Loucy (cell line): Measurements from ENCODE around the gene SYT7.

Source experiments
- H2AFZ ChIP-seq: fragments of 200-600 bp; sonication (generic); 2 replicates; pipeline ENCODE4 v1.6.0; 2016; ENCODE audit warnings: antibody characterized with exemption, mild to moderate bottlenecking, low read length, moderate library complexity
- H3F3A ChIP-seq: fragments of 200-600 bp; 2 replicates; pipeline ENCODE4 v1.6.0; 2016; ENCODE audit warnings: antibody characterized with exemption, low read depth, mild to moderate bottlenecking
- H3K27me3 ChIP-seq: fragments of 200-600 bp; sonication (generic); 2 replicates; pipeline ENCODE4 v1.6.1; 2014; ENCODE audit warnings: low read length, mild to moderate bottlenecking; ENCODE audit not compliant: insufficient read depth, poor library complexity, severe bottlenecking
- H3K36me3 ChIP-seq: fragments of 200-600 bp; sonication (generic); 2 replicates; pipeline ENCODE4 v1.6.1; 2016; ENCODE audit warnings: low read length; ENCODE audit not compliant: insufficient read depth
- H3K4me1 ChIP-seq: fragments of 200-600 bp; sonication (generic); 2 replicates; pipeline ENCODE4 v1.5.1; 2014; ENCODE audit warnings: low read length, mild to moderate bottlenecking; ENCODE audit not compliant: insufficient read depth, poor library complexity, severe bottlenecking
- H3K4me2 ChIP-seq: fragments of 200-600 bp; sonication (generic); 2 replicates; pipeline ENCODE4 v1.6.0; 2014; ENCODE audit warnings: antibody characterized with exemption, low read length, low read depth, mild to moderate bottlenecking; ENCODE audit not compliant: poor library complexity, severe bottlenecking
- H3K4me3 ChIP-seq: fragments of 200-600 bp; sonication (generic); 2 replicates; pipeline ENCODE4 v1.5.1; 2014; ENCODE audit warnings: low read length, mild to moderate bottlenecking, mixed read lengths; ENCODE audit not compliant: poor library complexity, severe bottlenecking
- H3K79me2 ChIP-seq: fragments of 200-600 bp; sonication (generic); 2 replicates; pipeline ENCODE4 v1.6.1; 2014; ENCODE audit warnings: low read length; ENCODE audit not compliant: insufficient read depth
- H3K9ac ChIP-seq: fragments of 200-600 bp; sonication (generic); 2 replicates; pipeline ENCODE4 v1.6.0; 2014; ENCODE audit warnings: mild to moderate bottlenecking, low read depth, low read length, moderate library complexity; ENCODE audit not compliant: poor library complexity, severe bottlenecking
- H3K9me2 ChIP-seq: fragments of 200-600 bp; sonication (generic); replicated peaks from 2 replicates; pipeline ENCODE4 v1.6.1; 2016; ENCODE audit warnings: low read depth, low read length, mixed read lengths
- H3K9me3 ChIP-seq: fragments of 200-600 bp; sonication (generic); 2 replicates; pipeline ENCODE4 v1.6.1; 2014; ENCODE audit warnings: mild to moderate bottlenecking, antibody characterized with exemption, low read length, low read depth; ENCODE audit not compliant: insufficient read depth
- H4K20me1 ChIP-seq: fragments of 200-600 bp; sonication (generic); 2 replicates; pipeline ENCODE4 v1.6.0; 2014; ENCODE audit warnings: antibody characterized with exemption, low read length, mild to moderate bottlenecking; ENCODE audit not compliant: insufficient read depth, poor library complexity, severe bottlenecking
- EZH2phosphoT487 ChIP-seq: fragments of 200-600 bp; IDR thresholded peaks from 2 replicates; pipeline ENCODE4 v1.6.1; 2018; ENCODE audit warnings: antibody characterized with exemption, mild to moderate bottlenecking, moderate library complexity, borderline replicate concordance
- TF ChIP-seq, protein P1 (sequence below): fragments of 200-600 bp; sonication (generic); conservative IDR thresholded peaks from 2 replicates; pipeline ENCODE4 v1.5.1; 2014; ENCODE audit warnings: mild to moderate bottlenecking, antibody characterized with exemption, low read length

Gene SYT7

GRCh38 chr11:61585115-61585514 is 4.2 kb upstream of the SYT7 start:
- H3K9me3 ChIP-seq: no peaks in the 10 kb centered on the region
- no peak overlapping the region for H3K9ac ChIP-seq
- no peaks in the 10 kb centered on the region for H3K79me2 ChIP-seq
- H2AFZ ChIP-seq: no peak overlapping the region
- H3F3A ChIP-seq: no peaks in the 10 kb centered on the region
- no peaks in the 10 kb centered on the region for H3K27me3 ChIP-seq
- no peak overlapping the region for H3K4me2 ChIP-seq
- H3K36me3 ChIP-seq: no peaks in the 10 kb centered on the region
- H4K20me1 ChIP-seq: no peaks in the 10 kb centered on the region
- H3K4me3 ChIP-seq: no peak overlapping the region
- H3K4me1 ChIP-seq: no peaks in the 10 kb centered on the region
- TF ChIP-seq, protein P1, sequence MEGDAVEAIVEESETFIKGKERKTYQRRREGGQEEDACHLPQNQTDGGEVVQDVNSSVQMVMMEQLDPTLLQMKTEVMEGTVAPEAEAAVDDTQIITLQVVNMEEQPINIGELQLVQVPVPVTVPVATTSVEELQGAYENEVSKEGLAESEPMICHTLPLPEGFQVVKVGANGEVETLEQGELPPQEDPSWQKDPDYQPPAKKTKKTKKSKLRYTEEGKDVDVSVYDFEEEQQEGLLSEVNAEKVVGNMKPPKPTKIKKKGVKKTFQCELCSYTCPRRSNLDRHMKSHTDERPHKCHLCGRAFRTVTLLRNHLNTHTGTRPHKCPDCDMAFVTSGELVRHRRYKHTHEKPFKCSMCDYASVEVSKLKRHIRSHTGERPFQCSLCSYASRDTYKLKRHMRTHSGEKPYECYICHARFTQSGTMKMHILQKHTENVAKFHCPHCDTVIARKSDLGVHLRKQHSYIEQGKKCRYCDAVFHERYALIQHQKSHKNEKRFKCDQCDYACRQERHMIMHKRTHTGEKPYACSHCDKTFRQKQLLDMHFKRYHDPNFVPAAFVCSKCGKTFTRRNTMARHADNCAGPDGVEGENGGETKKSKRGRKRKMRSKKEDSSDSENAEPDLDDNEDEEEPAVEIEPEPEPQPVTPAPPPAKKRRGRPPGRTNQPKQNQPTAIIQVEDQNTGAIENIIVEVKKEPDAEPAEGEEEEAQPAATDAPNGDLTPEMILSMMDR: no peak
- no peak for TF ChIP-seq EZH2phosphoT487
- H3K9me2 ChIP-seq: no peaks in the 10 kb centered on the region

DNA sequence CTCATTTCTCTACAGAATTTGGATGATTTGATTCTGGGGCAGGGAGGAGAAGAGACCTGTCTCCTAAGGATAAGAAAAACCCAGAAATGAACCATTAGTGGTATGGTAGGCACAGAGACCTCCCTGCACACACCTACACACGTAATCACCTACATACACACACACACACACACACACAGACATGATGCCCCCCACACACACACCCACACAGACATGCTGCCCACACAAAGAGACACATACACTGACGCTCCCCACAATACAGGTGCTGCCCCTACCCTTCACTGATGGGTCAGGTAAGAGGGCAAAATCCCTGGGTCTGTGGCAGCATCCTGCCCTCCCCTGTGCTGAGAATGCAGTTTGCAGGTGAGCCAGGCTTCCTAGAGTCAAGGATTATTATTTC is 1.1 kb upstream of the SYT7 start:
- H3K9me3 ChIP-seq: no peaks in the 10 kb centered on the region
- no peak overlapping the region for H3K4me3 ChIP-seq
- no peaks in the 10 kb centered on the region for H4K20me1 ChIP-seq
- H3K4me2 ChIP-seq: no peak overlapping the region
- no peaks in the 10 kb centered on the region for H3K79me2 ChIP-seq
- H3K36me3 ChIP-seq: no peaks in the 10 kb centered on the region
- H3K9ac ChIP-seq: no peak overlapping the region
- H3K4me1 ChIP-seq: no peaks in the 10 kb centered on the region
- no peak for TF ChIP-seq EZH2phosphoT487
- TF ChIP-seq, protein P1: no peak
- H2AFZ ChIP-seq: no peak overlapping the region
- H3F3A ChIP-seq: no peaks in the 10 kb centered on the region
- no peaks in the 10 kb centered on the region for H3K9me2 ChIP-seq
- H3K27me3 ChIP-seq: no peaks in the 10 kb centered on the region

DNA sequence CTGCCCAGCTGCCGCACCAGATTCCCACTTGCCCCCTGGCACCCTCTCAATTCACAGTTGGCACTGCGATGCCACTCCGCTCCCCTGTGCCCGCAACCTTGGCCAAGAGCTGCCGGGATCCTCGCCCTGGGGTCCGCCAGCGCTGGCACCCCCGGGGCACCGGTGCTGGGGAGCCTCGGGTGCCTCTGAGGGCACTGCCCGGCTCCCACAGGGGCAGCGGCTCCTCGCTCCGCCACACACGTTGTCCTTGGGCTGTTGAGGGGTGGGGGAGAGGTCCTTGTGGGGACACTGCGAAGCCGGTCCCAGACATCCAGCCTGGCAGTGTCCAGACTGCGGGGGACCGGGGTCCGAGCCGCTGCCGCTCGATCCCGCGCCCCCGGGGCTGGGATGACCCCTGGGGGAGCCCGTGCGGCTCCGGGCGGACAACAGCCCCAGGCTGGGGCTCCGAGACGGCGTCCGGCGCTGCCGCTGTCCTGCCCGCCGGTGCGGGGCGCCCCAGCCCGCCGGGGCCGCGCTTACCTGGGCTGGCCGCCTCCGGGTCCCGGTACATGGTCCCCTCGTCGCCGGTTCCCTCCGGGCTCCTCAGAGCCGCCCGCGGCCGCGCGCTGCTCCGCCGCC is 496 bp downstream of the SYT7 start:
- H3K4me2 ChIP-seq: no peak overlapping the region
- no peaks in the 10 kb centered on the region for H3K9me3 ChIP-seq
- no peaks in the 10 kb centered on the region for H3K79me2 ChIP-seq
- H3K36me3 ChIP-seq: no peaks in the 10 kb centered on the region
- no peak overlapping the region for H3K9ac ChIP-seq
- H3K9me2 ChIP-seq: no peaks in the 10 kb centered on the region
- no peaks in the 10 kb centered on the region for H3K4me1 ChIP-seq
- H3K4me3 ChIP-seq: no peak overlapping the region
- H3K27me3 ChIP-seq: no peaks in the 10 kb centered on the region
- no peaks in the 10 kb centered on the region for H4K20me1 ChIP-seq
- no peak overlapping the region for H2AFZ ChIP-seq
- TF ChIP-seq EZH2phosphoT487: no peak
- no peaks in the 10 kb centered on the region for H3F3A ChIP-seq

GRCh38 chr11:61579676-61580270 is 1.1 kb downstream of the SYT7 start:
- no peaks in the 10 kb centered on the region for H3K4me1 ChIP-seq

More at GRCh38 chr11:61579676-61580270, 1.1 kb downstream of the SYT7 start:
- H3K9ac ChIP-seq: no peak overlapping the region
- no peak overlapping the region for H3K4me2 ChIP-seq
- no peak overlapping the region for H3K4me3 ChIP-seq
- no peaks in the 10 kb centered on the region for H3K36me3 ChIP-seq
- no peak overlapping the region for H2AFZ ChIP-seq
- H3F3A ChIP-seq: no peaks in the 10 kb centered on the region
- no peaks in the 10 kb centered on the region for H3K27me3 ChIP-seq
- H4K20me1 ChIP-seq: no peaks in the 10 kb centered on the region
- TF ChIP-seq, protein P1: 0 out of 2 replicates have a peak, but pooled peaks have one; percentile 0
- TF ChIP-seq EZH2phosphoT487: no peak
- H3K79me2 ChIP-seq: no peaks in the 10 kb centered on the region
- no peaks in the 10 kb centered on the region for H3K9me2 ChIP-seq
- no peaks in the 10 kb centered on the region for H3K9me3 ChIP-seq
